GM12874 (cell line): Measurements from ENCODE around the gene MARK3.

Source experiments
- TF ChIP-seq, protein P1 (sequence below): IDR thresholded peaks from 2 replicates; pipeline ENCODE4 v1.5.1; 2011; ENCODE audit warnings: low read depth, mild to moderate bottlenecking, control low read depth, low read length, moderate library complexity; ENCODE audit not compliant: insufficient read depth

MARK3 gene

DNA sequence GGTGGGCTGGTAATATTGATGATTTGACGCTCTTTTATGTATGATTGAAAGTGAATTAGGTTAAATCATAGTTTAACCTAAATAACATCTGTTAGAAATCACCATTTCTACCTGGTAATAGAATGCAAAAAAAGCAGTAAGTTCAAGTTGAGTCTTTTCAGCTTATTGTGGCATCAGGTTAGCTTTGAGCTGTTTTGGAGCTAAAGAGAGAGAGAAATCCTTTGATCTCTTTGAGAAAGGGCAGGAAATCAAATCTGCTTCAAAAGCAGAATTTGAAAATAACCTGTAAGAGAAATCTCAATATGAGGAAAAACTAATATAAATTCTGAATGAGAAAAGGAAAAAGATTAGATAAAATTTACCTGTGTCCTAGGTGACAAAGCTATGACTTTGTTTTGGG lies 75.2 kb downstream of the MARK3 start:
- TF ChIP-seq, protein P1, sequence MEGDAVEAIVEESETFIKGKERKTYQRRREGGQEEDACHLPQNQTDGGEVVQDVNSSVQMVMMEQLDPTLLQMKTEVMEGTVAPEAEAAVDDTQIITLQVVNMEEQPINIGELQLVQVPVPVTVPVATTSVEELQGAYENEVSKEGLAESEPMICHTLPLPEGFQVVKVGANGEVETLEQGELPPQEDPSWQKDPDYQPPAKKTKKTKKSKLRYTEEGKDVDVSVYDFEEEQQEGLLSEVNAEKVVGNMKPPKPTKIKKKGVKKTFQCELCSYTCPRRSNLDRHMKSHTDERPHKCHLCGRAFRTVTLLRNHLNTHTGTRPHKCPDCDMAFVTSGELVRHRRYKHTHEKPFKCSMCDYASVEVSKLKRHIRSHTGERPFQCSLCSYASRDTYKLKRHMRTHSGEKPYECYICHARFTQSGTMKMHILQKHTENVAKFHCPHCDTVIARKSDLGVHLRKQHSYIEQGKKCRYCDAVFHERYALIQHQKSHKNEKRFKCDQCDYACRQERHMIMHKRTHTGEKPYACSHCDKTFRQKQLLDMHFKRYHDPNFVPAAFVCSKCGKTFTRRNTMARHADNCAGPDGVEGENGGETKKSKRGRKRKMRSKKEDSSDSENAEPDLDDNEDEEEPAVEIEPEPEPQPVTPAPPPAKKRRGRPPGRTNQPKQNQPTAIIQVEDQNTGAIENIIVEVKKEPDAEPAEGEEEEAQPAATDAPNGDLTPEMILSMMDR, result no peak

DNA sequence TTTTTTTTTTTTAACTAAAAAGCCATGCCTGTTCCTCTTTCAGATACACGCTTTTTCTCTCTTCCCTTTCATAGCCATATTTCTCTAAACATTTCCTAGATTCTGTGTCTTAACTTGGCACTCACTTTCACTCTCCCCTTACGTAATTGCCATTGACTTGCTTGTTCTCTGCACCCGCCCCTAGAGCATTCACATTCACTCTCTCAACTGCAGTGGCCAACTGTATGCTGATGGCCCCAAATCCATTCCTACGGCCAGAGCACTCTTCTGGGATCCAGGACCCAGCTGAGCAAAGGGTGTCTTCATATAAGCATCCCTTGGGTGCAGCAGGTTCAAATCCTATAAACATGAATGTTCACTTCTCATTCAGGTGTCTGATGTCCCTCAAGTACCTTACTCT lies 77.9 kb downstream of the MARK3 start:
- TF ChIP-seq, protein P1, result no peak

DNA sequence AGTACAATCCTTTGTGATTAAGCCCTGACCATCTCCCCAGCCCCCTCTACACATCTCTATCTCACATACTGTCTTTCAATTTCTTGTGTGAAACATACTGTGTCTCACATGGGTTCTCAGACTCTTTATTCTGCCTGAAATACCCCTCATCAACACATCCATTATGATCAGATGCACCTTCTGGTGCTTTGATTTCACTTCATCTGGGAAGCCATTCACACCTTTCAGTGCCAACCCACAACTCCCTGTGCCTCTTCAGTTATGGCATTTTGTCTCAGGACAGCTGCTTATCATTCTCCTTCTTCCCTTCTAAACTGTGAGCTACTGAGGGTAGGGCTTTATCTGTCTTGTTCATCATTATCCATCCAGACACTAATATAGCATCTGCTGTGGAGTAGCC lies 78.6 kb downstream of the MARK3 start:
- TF ChIP-seq, protein P1, result no peak

DNA sequence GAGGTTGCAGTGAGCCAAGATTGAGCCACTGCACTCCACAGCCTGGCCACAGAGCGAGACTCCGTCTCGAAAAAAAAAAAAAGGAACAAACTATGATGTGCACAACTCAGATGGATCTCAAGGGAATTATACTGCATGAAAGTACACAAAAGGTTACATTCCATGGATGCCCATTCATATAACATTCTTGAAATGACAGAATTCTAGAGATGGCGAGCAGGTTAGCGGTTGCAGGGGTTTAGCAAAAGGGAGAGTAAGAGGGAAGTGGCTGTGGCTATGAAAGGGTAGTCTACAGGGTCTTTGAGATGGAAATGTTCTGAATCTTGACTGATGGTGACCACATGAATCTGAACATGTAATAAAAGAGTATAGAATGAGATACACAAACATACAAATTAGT lies 87.7 kb downstream of the MARK3 start:
- TF ChIP-seq, protein P1, result no peak

DNA sequence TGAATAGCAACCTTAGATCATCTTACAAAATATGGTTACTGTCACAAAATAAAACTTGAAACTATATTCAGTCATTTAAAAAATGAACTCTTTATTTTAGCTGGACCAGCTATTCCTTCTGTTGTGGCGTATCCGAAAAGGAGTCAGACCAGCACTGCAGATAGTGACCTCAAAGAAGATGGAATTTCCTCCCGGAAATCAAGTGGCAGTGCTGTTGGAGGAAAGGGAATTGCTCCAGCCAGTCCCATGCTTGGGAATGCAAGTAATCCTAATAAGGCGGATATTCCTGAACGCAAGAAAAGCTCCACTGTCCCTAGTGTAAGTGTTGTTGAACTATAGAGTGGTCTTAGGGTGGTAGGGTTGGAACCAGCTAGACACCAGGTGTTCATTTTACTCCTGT lies 89.7 kb downstream of the MARK3 start:
- TF ChIP-seq, protein P1, result no peak

DNA sequence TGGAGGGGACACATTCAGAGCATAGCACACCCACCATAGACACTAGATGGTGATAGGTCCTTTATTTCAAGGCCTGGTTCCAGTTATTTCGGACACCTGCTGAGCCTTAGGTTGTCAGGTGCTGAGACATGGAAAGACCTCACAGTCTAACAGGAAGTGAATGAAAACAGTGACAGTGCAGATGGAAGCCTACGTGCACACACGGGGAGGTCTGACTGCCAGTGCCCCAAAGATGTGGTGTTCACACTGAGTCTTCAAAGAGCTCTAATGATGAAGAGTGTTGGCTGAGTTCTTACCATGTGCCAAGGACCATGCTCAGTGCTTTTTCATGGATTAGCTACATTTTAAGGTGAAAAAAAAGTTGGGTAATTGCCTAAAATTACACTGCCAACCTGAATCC lies 90.8 kb downstream of the MARK3 start:
- TF ChIP-seq, protein P1, result no peak

DNA sequence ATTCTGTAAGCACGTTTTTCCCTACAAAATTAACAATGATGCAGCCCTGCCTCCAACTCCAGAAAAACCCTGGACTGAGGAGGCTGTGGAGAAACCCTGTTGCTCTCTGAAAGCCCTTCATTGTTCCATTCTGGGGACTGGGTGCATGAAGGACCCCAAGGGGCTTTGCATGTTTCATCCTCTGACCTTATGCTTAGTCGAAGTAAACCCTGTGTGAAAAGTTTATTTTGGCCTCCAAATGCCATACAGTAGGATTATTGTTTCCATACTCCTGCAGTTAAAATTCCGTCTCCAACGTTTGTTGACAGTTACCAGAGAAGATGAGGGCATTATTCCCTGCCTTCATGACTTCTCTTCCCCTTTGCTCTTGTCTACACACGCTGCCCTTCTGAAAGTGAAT lies 91.4 kb downstream of the MARK3 start:
- TF ChIP-seq, protein P1, result no peak

DNA sequence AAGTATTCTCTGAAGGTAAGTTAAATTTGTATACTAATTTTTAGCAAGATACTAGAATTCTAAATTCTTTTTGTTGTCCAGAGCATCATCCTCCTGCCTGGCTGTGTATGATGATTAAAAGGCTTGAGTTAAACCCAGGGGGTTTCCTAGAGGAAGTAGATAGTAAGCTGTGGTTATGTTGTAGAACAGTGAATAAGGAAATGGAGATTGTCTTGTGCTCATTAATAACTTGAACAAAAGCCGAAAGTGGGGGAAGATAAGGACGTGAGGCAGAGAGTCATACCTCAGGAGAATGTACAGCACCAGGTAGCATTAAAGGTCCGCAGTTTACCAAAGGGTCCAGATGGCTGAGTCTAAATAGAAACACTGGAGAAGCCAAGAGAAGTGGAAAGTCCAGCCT lies 95.4 kb downstream of the MARK3 start:
- TF ChIP-seq, protein P1, result no peak
